ENCODE measurements around the gene CASK.

Gene CASK

GRCh38 chrX:41935832-41936231 lies 12.5 kb upstream of the CASK start:
- Histone ChIP-seq H3K36me3 (ENCODE audit: control insufficient read depth in 1 of 2, insufficient read depth in 2 of 2, low read length in 2 of 2) (no peaks in the 10 kb centered on the region), H3K27me3 (ENCODE audit: control insufficient read depth in 1 of 2, insufficient read depth in 2 of 2, low read length in 2 of 2) (no peaks in the 10 kb centered on the region), H3K4me1 (ENCODE audit: control insufficient read depth in 1 of 2, insufficient read depth in 2 of 2, low read length in 2 of 2) (no peaks in the 10 kb centered on the region), H3K4me3 (ENCODE audit: low read depth in 1 of 2, low read length in 2 of 2) (no peak overlapping the region), H3K9ac (ENCODE audit: low read depth in 1 of 2, low read length in 2 of 2) (no peak overlapping the region), H3K9me3 (ENCODE audit: control insufficient read depth in 1 of 2, low read length in 2 of 2) (no peaks in the 10 kb centered on the region), H3K27ac (ENCODE audit: low read depth, low read length) (no peak overlapping the region)

- no peak overlapping the region for H3K4me3 ChIP-seq (ENCODE audit: low read depth in 1 of 2, low read length in 2 of 2)
- H3K9ac ChIP-seq (ENCODE audit: low read depth in 1 of 2, low read length in 2 of 2): no peak overlapping the region
- H3K4me1 ChIP-seq (ENCODE audit: control insufficient read depth in 1 of 2, insufficient read depth in 2 of 2, low read length in 2 of 2): no peaks in the 10 kb centered on the region
- no peaks in the 10 kb centered on the region for H3K9me3 ChIP-seq (ENCODE audit: control insufficient read depth in 1 of 2, low read length in 2 of 2)
- no peaks in the 10 kb centered on the region for H3K27me3 ChIP-seq (ENCODE audit: control insufficient read depth in 1 of 2, insufficient read depth in 2 of 2, low read length in 2 of 2)
- H3K27ac ChIP-seq (ENCODE audit: low read depth, low read length): no peak overlapping the region
- no peaks in the 10 kb centered on the region for H3K36me3 ChIP-seq (ENCODE audit: control insufficient read depth in 1 of 2, insufficient read depth in 2 of 2, low read length in 2 of 2)
Observed at GRCh38 chrX:41933546-41933945, 10.2 kb upstream of the CASK start.

- H3K4me1 ChIP-seq (ENCODE audit: control insufficient read depth in 1 of 2, insufficient read depth in 2 of 2, low read length in 2 of 2): no peaks in the 10 kb centered on the region
- no peaks in the 10 kb centered on the region for H3K9me3 ChIP-seq (ENCODE audit: control insufficient read depth in 1 of 2, low read length in 2 of 2)
- no peak overlapping the region for H3K9ac ChIP-seq (ENCODE audit: low read depth in 1 of 2, low read length in 2 of 2)
- no peak overlapping the region for H3K4me3 ChIP-seq (ENCODE audit: low read depth in 1 of 2, low read length in 2 of 2)
- H3K27ac ChIP-seq (ENCODE audit: low read depth, low read length): no peak overlapping the region
- no peaks in the 10 kb centered on the region for H3K27me3 ChIP-seq (ENCODE audit: control insufficient read depth in 1 of 2, insufficient read depth in 2 of 2, low read length in 2 of 2)
- H3K36me3 ChIP-seq (ENCODE audit: control insufficient read depth in 1 of 2, insufficient read depth in 2 of 2, low read length in 2 of 2): no peaks in the 10 kb centered on the region
Observed at GRCh38 chrX:41932885-41933284, 9.5 kb upstream of the CASK start.

- H3K27ac ChIP-seq (ENCODE audit: low read depth, low read length): no peak overlapping the region
- no peaks in the 10 kb centered on the region for H3K9me3 ChIP-seq (ENCODE audit: control insufficient read depth in 1 of 2, low read length in 2 of 2)
- no peaks in the 10 kb centered on the region for H3K4me1 ChIP-seq (ENCODE audit: control insufficient read depth in 1 of 2, insufficient read depth in 2 of 2, low read length in 2 of 2)
- H3K36me3 ChIP-seq (ENCODE audit: control insufficient read depth in 1 of 2, insufficient read depth in 2 of 2, low read length in 2 of 2): no peaks in the 10 kb centered on the region
- no peaks in the 10 kb centered on the region for H3K27me3 ChIP-seq (ENCODE audit: control insufficient read depth in 1 of 2, insufficient read depth in 2 of 2, low read length in 2 of 2)
- no peak overlapping the region for H3K9ac ChIP-seq (ENCODE audit: low read depth in 1 of 2, low read length in 2 of 2)
- H3K4me3 ChIP-seq (ENCODE audit: low read depth in 1 of 2, low read length in 2 of 2): no peak overlapping the region
Observed at GRCh38 chrX:41931591-41931990, 8.2 kb upstream of the CASK start.

- Histone ChIP-seq H3K4me3 (ENCODE audit: low read depth in 1 of 2, low read length in 2 of 2) (peak overlapping the region; percentile 70 to 80), H3K36me3 (ENCODE audit: control insufficient read depth in 1 of 2, insufficient read depth in 2 of 2, low read length in 2 of 2) (no peaks in the 10 kb centered on the region), H3K27ac (ENCODE audit: low read depth, low read length) (peak overlapping the region; percentile 84), H3K4me1 (ENCODE audit: control insufficient read depth in 1 of 2, insufficient read depth in 2 of 2, low read length in 2 of 2) (peaks cover 2 to 3% of the 10 kb centered on the region in 2 donors), H3K9ac (ENCODE audit: low read depth in 1 of 2, low read length in 2 of 2) (peak overlapping the region; percentile 79 to 85), H3K27me3 (ENCODE audit: control insufficient read depth in 1 of 2, insufficient read depth in 2 of 2, low read length in 2 of 2) (no peaks in the 10 kb centered on the region), H3K9me3 (ENCODE audit: control insufficient read depth in 1 of 2, low read length in 2 of 2) (no peaks in the 10 kb centered on the region)
Observed at GRCh38 chrX:41923978-41924683, 777 bp upstream of the CASK start.

- no peaks in the 10 kb centered on the region for H3K27me3 ChIP-seq (ENCODE audit: control insufficient read depth in 1 of 2, insufficient read depth in 2 of 2, low read length in 2 of 2)
- H3K27ac ChIP-seq (ENCODE audit: low read depth, low read length): no peak overlapping the region
- H3K36me3 ChIP-seq (ENCODE audit: control insufficient read depth in 1 of 2, insufficient read depth in 2 of 2, low read length in 2 of 2): no peaks in the 10 kb centered on the region
- peak overlapping the region; percentile 87 to 90 for H3K4me3 ChIP-seq (ENCODE audit: low read depth in 1 of 2, low read length in 2 of 2)
- peaks cover 8 to 9% of the 10 kb centered on the region in 2 donors for H3K4me1 ChIP-seq (ENCODE audit: control insufficient read depth in 1 of 2, insufficient read depth in 2 of 2, low read length in 2 of 2)
- H3K9ac ChIP-seq (ENCODE audit: low read depth in 1 of 2, low read length in 2 of 2): peak overlapping the region; percentile 71 to 74
- no peaks in the 10 kb centered on the region for H3K9me3 ChIP-seq (ENCODE audit: control insufficient read depth in 1 of 2, low read length in 2 of 2)
Observed at GRCh38 chrX:41922431-41923151, 763 bp downstream of the CASK start.

GRCh38 chrX:41921492-41922430 lies 1.6 kb downstream of the CASK start:
- Histone ChIP-seq H3K9me3 (ENCODE audit: control insufficient read depth in 1 of 2, low read length in 2 of 2) (no peaks in the 10 kb centered on the region), H3K9ac (ENCODE audit: low read depth in 1 of 2, low read length in 2 of 2) (peak overlapping the region; percentile 71 to 74), H3K27ac (ENCODE audit: low read depth, low read length) (no peak overlapping the region), H3K4me1 (ENCODE audit: control insufficient read depth in 1 of 2, insufficient read depth in 2 of 2, low read length in 2 of 2) (peaks cover 8 to 9% of the 10 kb centered on the region in 2 donors), H3K36me3 (ENCODE audit: control insufficient read depth in 1 of 2, insufficient read depth in 2 of 2, low read length in 2 of 2) (no peaks in the 10 kb centered on the region), H3K4me3 (ENCODE audit: low read depth in 1 of 2, low read length in 2 of 2) (peak overlapping the region; percentile 87 to 90), H3K27me3 (ENCODE audit: control insufficient read depth in 1 of 2, insufficient read depth in 2 of 2, low read length in 2 of 2) (no peaks in the 10 kb centered on the region)

- Histone ChIP-seq H3K36me3 (ENCODE audit: control insufficient read depth in 1 of 2, insufficient read depth in 2 of 2, low read length in 2 of 2) (no peaks in the 10 kb centered on the region), H3K4me1 (ENCODE audit: control insufficient read depth in 1 of 2, insufficient read depth in 2 of 2, low read length in 2 of 2) (peaks cover 9 to 12% of the 10 kb centered on the region in 2 donors), H3K4me3 (ENCODE audit: low read depth in 1 of 2, low read length in 2 of 2) (peak overlapping the region in 1 of 2 donors; percentile 36), H3K27me3 (ENCODE audit: control insufficient read depth in 1 of 2, insufficient read depth in 2 of 2, low read length in 2 of 2) (no peaks in the 10 kb centered on the region), H3K9me3 (ENCODE audit: control insufficient read depth in 1 of 2, low read length in 2 of 2) (no peaks in the 10 kb centered on the region), H3K27ac (ENCODE audit: low read depth, low read length) (no peak overlapping the region), H3K9ac (ENCODE audit: low read depth in 1 of 2, low read length in 2 of 2) (no peak overlapping the region)
Observed at GRCh38 chrX:41919870-41920269, 3.5 kb downstream of the CASK start.

- H3K27ac ChIP-seq (ENCODE audit: low read depth, low read length): no peak overlapping the region
- no peak overlapping the region for H3K9ac ChIP-seq (ENCODE audit: low read depth in 1 of 2, low read length in 2 of 2)
- peak overlapping the region; percentile 19 to 35 for H3K4me3 ChIP-seq (ENCODE audit: low read depth in 1 of 2, low read length in 2 of 2)
- H3K9me3 ChIP-seq (ENCODE audit: control insufficient read depth in 1 of 2, low read length in 2 of 2): no peaks in the 10 kb centered on the region
- no peaks in the 10 kb centered on the region for H3K36me3 ChIP-seq (ENCODE audit: control insufficient read depth in 1 of 2, insufficient read depth in 2 of 2, low read length in 2 of 2)
- no peaks in the 10 kb centered on the region for H3K27me3 ChIP-seq (ENCODE audit: control insufficient read depth in 1 of 2, insufficient read depth in 2 of 2, low read length in 2 of 2)
- H3K4me1 ChIP-seq (ENCODE audit: control insufficient read depth in 1 of 2, insufficient read depth in 2 of 2, low read length in 2 of 2): peaks cover 9 to 13% of the 10 kb centered on the region in 2 donors
Observed at GRCh38 chrX:41917517-41917916, 5.8 kb downstream of the CASK start.

GRCh38 chrX:41913476-41913875 lies 9.9 kb downstream of the CASK start:
- H3K4me3 ChIP-seq (ENCODE audit: low read depth in 1 of 2, low read length in 2 of 2): no peak overlapping the region
- no peak overlapping the region for H3K27ac ChIP-seq (ENCODE audit: low read depth, low read length)
- H3K4me1 ChIP-seq (ENCODE audit: control insufficient read depth in 1 of 2, insufficient read depth in 2 of 2, low read length in 2 of 2): peaks cover under 1 to 8% of the 10 kb centered on the region in 2 donors
- no peaks in the 10 kb centered on the region for H3K36me3 ChIP-seq (ENCODE audit: control insufficient read depth in 1 of 2, insufficient read depth in 2 of 2, low read length in 2 of 2)
- H3K9me3 ChIP-seq (ENCODE audit: control insufficient read depth in 1 of 2, low read length in 2 of 2): no peaks in the 10 kb centered on the region
- H3K9ac ChIP-seq (ENCODE audit: low read depth in 1 of 2, low read length in 2 of 2): no peak overlapping the region
- H3K27me3 ChIP-seq (ENCODE audit: control insufficient read depth in 1 of 2, insufficient read depth in 2 of 2, low read length in 2 of 2): no peaks in the 10 kb centered on the region
